ENCODE results near the gene PUDP.

The PUDP gene

DNA sequence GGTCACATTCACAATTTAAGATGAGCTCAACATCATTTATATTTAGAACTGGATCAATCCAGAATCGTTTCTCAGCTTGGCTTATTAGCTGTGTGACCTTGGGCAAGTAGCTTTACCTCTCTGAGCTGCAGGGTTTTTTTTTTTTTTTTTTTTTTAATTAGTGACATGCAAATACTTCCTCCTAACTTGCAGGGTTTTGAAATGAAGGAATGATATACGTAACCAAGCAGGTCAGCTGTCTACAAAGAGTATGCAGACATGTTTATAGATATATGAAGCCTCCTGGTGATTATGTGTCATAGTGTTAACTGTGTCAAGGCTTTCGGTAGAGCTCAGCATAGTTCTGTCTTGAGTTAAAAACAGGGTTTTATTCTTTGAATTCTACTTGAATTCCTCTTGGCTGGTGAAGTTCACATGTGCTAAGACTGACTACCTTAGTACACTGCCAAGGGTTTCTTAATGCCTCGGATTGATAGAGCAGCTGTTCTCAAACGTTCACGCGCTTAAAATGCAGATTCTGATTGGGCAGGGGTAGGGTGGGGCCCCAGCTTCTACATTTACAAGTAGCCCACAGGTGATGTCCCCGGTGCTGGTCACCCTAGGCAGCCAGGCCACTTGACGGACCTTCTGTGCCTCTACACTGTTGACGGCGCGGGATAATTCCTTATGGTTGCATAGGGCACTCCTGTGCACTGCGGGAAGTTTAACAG is 1.1 kb downstream of the PUDP start:
- DNase-seq (ENCODE audit: low spot score): no peak

DNA sequence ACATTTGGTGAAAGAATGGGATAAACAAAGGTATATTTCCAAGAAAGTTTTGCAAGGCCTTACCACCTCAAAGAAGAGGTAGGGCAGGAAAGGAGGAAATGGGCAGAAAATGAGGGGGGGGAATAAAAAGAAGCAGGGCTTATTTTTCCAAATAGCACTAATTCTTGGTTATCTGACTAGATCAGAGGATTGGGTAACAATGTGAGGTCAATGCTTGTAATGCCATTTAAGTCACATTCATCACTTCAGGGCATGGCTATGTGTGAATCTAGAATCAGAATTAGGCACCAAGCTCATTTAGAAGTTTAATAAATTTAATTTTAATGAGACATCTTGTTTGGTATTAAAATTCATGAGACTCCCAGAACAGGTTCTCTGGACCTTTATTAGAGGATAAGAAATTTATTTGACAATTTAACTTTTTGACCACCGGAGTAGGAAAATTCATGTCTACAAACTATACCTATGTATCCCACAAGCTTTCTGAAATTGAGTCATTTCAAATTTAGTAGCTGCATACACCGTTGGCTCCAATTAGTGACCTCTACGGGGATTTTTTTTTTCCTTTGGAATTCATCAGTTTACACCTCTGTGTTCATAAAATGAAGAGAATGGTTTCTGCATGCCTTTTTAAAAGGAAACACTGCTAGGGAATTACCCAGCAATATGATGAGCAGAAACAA is 1.8 kb downstream of the PUDP start:
- DNase-seq (ENCODE audit: low spot score): no peak

DNA sequence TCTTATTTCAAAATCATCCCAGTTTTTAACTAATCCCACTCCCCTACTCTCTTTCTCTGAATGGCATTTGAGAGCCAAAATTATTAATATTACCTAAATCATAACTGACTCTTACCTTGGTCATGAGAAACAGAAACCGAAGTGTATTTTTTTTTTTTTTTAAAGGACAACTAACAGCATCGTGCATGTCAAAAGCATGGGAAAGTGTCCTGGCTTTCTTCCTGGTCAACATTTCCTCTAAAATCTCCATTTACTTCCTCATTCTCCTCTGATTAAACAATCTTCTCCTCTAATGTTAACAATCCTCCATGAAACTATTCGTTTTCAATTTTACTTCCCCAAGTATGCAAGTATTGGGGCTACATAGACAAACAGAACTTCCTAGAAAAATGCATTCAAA is 2.5 kb downstream of the PUDP start:
- no peak for DNase-seq (ENCODE audit: low spot score)

DNA sequence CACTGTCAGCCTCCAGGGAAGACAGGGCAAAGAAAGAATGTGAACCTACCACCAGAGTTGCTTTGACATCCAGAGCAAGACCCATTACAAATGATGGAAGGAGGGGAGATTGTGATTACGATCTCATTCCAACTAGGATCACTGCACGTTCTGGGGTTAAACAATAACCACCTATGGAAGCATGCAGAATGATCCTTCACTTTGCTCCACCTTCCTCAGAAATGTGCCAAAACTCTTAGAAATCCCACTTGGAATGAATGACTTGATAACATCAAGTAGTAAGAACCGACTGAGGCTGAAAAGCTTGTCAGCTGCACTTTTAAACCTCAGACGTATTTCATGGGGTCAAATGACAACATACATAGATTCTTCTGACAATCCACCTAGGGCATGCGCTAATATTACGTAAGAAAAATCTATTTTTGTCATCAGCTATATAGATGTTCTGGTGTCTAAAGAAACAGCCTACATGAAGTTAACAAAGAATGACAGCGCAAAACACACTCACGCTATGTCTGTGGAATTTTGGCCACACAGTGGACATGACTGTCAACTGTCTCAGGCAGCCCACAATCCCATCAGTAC is 3.9 kb downstream of the PUDP start:
- no peak for DNase-seq (ENCODE audit: low spot score)

DNA sequence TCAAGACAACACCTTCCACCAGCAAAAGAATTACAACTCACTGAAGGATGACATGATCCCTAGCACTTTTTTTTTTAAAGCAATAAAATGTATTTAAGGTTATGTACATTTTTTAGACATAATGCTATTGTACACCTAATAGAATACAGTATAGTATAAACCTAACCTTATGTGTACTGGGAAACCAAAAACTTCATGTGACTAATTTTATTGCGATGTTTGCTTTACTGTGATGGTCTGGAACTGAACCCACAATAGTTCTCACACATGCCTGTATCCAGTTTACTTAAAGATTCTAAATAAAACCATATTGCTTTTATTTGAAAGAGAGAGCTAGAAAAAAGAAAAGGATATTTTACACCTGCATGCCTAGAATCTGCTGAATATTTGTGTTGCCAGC is 4.9 kb downstream of the PUDP start:
- no peak for DNase-seq (ENCODE audit: low spot score)

DNA sequence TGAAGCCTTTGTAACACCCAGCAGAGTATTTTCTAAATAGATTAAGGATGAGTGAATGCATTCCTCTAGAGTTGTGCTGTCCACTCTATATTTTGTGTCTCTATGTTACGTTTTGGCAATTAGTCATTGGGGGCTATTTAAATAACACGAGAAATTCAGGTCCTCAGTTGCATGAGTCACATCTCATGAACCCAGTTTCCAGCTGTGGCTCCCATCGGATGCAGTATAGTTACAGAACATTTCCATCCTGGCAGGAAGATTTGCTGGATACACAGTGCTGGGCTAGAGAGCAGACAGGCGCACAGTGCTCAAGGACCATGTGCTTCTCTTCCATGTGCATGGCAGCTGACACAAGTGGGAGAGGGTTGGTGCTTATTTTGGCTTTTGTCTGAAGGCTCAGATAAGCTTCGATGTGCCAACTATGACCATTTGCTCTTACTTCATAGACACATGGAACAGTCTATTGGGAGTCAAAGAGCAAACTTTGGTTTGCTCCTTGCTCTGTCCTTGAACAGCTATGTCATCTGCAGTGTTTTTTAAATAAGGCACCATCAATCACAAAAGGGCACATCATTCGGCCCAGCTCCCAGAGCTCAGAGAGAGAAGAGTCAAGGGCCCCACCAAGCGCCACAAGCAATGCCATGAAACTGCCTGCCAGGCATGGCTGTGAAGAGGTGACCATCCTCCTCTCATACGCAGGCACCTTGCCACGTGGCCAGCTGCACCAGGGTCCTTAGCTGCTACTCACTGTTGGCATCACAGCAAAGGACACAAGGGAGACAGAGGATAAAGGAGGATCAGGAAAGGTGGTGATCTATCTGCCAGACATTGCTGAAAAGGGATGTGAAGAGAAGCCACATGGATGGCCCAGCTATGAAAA is 8.5 kb downstream of the PUDP start:
- DNase-seq (ENCODE audit: low spot score): peak; percentile 30

DNA sequence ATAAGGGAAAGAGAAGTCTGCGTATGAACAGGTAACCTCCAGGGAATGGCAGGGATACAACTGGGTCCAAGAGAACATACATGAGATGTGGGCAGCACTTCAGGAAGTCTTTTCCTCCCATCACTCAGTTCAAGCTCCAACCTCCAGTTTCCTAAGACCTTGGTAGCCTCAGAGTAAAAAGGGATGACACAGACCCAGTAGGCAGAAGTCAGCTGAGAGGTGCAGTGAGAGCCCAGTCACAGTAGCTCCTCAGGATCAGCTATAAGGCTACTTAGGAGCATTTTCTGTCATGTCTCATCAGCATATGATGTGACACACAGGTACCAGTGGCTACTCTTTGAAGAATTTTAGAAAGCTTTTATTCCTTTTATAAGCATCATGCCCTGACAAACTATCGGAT is 13.0 kb downstream of the PUDP start:
- DNase-seq (ENCODE audit: low spot score): no peak

DNA sequence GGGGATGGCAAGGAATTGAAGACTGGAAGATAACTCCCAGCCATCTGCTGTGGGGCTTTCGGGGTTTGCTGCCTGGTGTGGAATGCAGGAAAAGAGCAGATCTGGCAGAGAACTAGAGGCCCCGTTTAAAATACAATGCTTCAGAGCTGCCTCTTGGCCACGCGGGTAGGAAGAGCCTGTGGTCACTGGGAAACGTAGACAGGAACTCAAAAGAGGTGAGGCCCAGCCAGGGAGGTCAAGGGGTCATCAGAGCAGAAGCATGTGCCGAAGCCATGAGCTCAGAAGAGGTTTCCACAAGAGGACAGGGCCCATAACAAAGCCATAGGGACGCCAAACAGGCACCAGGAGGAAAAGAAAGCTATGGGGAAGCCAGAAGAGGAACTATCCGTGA is 14.9 kb downstream of the PUDP start:
- no peak for DNase-seq (ENCODE audit: low spot score)

DNA sequence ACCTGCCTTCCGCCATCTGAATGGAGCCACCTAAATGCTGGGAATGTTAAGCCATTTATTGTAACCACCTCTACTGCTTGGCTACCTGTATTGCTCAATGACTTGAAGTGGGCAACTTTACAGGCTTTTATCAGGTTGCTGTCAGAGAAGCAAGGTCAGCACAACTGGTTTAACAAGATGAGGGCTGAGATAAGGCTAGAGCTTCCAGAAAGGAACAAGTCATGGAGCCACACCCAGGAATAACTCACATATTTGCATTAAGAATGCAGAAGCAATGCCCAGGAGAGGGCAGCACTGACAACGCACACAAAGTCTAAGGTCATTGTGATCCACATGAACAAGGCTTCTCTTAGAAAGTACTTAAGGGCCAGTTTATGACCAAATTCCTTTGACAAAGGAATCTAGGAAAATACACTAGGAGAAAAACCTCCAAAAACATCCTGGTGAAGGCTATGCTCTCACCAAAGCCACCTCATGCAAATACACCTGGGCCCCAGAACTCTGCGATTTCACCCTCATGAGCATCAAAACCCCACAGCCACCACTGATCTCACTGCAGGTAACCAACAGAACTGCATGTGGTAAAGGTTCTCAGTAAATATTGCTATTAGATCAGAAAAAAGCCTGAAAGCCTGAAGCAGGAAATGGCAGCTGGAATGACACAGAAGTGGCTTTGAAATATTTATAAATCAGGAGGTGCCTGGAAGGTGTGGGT is 15.5 kb downstream of the PUDP start:
- peak; percentile 22 for DNase-seq (ENCODE audit: low spot score)

DNA sequence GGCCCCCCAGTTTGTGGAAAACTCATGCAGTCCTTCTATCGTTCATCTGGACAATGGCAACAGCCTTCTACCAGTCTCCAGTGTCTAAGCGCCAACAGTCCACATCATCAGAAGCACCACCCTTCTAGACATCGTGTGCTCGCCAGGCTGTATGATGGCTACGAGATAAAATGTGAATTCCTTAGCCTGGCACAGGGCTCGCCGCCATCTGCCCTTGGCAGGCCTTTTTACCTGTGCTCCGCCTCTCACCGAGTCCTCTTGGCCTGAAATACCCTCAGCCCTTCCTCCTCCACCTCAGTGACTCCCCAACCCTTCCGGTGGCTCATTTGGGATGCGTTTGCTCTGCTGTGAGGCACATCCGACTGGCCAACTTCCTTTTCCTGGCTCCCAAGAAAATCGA is 16.3 kb downstream of the PUDP start:
- no peak for DNase-seq (ENCODE audit: low spot score)

DNA sequence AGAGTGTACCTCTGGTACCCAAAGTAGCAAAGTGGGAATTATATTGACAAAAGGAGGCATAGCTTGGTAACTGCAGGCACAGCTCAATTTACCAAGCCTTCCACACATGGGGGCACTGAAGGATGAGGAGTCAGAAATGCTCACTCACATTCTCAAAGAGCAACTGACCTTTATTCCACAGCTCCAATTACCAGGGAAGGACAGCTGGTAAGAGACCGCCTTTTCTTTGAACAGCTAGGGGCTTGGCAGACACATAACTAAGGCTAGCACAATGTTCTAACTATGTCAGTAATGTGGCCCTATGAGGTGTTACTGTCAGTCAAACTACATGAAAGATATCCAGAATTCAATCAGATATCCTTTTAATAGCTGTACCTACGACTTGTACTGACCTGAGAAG is 20.9 kb downstream of the PUDP start:
- no peak for DNase-seq (ENCODE audit: low spot score)

DNA sequence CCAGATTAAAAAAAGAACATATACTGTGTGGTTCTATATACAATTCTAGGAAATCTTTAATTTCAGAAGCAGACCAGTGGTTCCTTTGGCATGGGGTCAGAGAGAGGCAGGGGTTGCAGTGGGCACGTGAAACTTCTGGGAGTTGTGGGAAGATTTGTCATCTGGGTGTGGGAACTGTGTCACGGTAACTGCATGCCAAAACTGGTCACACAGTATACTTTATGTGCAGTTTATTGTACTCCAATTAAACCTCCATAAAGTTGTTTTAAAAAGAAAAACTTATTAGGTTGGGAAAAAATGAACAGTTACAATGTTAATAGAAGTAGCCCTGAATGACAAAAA is 27.1 kb downstream of the PUDP start:
- DNase-seq (ENCODE audit: low spot score): no peak

DNA sequence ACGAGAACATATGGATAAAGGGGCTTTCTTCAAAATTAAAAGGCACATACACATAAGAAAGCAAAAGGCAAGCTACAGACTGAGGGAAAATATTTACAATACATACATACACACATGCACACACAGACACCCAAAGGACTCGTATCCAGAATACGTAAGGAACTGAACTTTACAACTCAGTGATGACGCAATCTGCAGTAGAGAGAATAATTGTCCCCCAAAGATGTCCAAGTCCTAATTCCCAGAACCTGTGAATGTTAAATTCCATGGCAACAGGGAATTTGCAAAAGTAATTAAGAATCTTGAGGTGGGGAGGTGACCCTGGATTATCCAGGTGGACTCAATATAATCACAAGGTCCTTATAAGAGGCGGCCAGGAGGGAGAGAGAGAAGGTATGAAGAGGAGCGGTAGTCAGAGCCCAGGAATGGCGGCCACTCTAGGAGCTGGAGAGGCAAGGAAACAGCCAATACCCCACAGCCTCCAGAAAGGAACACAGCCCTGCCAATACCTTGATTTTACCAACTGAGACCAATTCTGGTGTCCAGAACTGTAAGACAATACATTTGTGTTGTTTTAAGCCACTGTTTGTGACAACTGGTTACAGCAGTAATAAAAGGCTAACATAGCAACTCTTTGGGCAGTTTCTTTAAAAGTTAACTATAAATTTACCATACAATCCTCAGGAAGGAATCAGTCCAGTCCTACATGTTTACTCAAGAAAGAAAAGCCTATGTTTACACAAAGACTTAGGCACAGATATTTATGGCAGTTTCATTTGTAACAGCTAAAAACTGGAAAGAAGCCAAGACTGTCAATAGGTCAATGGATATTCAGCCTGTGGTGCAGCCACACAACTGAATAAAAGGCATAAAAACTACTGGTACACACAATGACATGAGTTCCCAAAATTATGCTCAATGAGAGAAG is 27.7 kb downstream of the PUDP start:
- DNase-seq (ENCODE audit: low spot score): no peak

DNA sequence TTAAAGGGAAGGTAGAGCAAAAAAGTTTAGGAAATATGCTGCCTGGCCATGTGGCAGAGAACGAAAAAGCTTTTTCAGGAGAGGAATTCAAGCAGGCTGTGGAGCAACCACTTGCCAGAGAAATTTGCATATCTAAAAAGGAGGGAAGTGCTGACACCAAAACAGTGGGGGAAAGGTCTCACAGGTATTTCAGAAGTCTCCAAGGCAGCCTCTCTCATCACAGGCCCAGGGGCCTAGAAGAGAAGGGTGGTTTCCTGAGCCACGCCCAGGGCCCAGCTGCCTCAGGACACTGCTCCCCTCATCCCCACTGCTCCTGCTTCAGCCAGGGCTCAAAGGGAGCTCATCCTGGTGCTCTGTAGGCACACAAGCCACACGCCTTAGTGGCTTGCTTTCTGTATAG is 30.4 kb downstream of the PUDP start:
- no peak for DNase-seq (ENCODE audit: low spot score)

DNA sequence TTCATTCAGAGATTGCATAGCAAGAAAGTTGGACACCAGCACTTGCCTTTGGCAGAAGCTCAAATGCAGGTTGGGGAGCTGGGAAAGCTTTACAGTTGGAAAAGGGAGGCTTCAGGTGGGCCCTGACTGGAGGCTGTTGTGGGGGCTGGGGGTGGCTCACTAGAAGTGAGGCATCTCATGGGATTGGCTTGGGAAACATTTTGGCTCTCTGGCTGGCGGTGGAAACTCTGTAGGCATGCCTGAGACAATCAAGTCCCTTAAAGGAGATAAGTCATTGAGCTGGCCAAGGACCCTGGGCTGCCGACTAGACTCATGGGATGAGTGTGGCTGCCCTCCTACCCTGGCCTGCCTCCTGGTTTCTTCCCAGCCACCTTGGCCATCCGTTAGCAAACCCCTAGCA is 31.9 kb downstream of the PUDP start:
- DNase-seq (ENCODE audit: low spot score): no peak

DNA sequence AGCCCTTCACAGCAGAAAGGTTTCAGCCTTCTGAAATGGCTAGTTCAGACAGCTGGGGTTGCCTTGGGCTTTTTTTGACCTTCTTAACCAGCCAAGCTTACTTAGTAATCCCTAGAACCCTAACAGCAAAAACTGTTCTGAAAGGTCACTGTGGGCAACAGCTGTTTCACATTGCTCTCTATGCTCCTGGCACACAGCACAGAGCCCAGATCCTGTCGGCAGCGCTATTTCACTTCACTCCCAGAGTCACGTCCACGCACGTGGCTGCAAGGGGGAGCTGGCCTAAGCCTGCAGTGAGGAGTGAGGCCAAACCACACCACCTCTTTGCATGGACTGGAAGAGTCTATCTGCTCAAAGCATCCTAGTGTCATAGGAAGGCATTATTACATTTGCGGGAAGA is 32.4 kb downstream of the PUDP start:
- peak; percentile 22 for DNase-seq (ENCODE audit: low spot score)

DNA sequence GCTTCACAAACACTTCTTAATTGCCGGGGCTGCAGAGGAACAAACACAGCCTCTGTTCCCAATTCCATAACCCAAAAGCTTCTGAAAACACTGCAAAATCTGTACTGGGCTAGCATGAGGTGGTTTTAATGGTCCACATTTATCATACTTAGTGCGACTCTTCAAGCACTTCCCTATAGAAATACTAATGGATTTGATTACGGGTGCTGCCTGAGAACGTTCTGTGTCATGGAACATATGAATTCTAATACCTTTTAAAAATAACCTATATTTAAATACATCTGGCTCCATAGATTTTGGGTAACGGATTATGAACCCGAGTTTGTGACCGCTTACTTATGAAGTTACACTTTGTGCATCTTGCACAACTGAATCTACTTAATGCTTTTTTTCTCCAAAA is 35.9 kb downstream of the PUDP start:
- DNase-seq (ENCODE audit: low spot score): no peak

DNA sequence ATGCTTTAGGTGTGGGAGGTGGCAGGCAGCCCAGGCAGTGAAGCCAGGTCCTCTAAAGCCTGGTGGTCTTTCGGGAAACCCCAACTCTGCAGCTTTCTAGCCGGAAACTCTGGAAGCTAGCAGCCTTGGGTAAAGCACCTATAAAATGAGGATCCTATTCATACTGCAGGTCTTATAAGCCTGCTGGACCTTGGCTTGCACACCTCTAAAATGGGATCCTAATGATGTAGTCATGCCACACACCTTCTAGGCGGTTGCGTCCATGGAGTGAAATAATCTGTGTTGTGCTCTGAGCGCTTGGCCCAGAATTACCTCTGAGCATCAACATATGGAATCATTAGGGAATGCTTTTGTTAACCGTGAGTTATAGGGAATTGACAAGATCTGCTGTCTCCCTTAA is 36.4 kb downstream of the PUDP start:
- no peak for DNase-seq (ENCODE audit: low spot score)

DNA sequence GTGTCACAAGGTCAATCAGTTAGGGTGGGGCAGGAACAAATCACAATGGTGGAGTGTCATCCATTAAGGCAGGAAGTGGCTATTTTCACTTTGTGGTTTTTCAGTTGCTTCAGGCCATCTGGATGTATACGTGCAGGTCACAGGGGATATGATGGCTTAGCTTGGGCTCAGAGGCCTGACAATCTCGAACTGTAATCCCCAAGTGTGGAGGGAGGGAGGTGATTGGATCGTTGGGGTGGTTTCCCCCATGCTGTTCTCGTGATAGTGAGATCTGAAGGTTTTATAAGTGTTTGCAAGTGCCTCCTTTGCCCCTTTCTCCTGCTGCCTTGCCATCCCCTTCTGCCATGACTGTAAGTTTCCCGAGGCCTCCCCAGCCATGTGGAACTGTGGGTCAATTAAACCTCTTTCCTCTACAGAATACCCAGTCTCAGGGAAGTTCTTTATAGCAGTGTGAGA is 37.1 kb downstream of the PUDP start:
- no peak for DNase-seq (ENCODE audit: low spot score)

DNA sequence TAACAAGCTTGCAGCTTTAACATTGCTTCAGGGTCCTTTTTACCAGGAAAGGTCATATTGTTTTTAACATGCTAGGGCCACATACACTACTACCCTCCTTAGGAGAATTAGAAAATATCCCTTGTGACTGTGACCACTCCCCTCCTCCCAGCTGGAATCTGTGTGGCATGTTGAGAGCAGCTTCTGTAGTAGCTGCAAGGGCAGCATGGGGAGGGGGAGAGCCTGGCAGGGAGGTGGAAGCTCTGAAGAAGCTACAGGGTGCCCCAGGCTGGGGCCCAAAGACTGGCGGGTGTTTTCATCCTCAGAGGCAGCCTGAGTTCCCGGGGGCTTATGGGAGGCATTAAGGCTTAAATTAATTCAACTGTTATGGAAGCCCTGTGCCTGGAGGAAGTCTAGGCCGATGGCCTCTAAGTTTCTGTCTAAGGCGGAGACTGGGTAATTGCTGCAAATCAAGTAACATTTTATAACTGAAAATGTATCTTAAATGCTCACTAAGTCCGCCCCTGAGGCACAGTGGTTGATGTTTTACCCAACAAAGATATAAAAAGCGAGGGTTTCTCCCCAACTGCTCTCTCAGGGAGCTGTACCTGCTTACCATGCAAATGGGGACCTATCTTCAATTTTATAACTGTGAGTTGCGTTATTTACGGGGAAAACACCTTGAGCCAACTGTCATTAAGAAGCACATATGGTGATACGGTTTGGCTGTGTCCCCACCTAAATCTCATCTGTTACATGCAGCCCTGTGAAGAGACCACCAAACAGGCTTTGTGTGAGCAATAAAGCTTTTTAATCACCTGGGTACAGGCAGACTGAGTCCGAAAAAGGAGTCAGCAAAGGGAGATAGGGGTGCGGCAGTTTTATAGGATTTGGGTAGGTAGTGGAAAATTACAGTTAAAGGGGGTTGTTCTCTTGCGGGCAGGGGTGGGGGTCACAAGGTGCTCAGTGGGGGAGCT is 37.8 kb downstream of the PUDP start:
- DNase-seq (ENCODE audit: low spot score): no peak
